Coronary artery (tissue), 2 donors: Measurements from ENCODE around the gene HMCN2.

Experiments used
- DNase-seq: peaks from one replicate; pipeline ENCODE4 v3.0.0-alpha.2; 2017; ENCODE audit warnings: low spot score
- H3K27ac ChIP-seq, 2 donors: fragments of 200-600 bp; sonication (generic); one replicate each; pipeline ENCODE4 v1.5.1; 2016 to 2019
- H3K4me3 ChIP-seq: fragments of 200-600 bp; sonication (generic); 2 replicates; pipeline ENCODE4 v1.5.1; 2016; ENCODE audit warnings: mild to moderate bottlenecking, moderate library complexity
- TF ChIP-seq, protein P1 (sequence below): fragments of 200-600 bp; sonication (generic); IDR thresholded peaks from one replicate; pipeline ENCODE4 v1.5.1; 2019; ENCODE audit warnings: antibody characterized with exemption

Gene HMCN2

DNA sequence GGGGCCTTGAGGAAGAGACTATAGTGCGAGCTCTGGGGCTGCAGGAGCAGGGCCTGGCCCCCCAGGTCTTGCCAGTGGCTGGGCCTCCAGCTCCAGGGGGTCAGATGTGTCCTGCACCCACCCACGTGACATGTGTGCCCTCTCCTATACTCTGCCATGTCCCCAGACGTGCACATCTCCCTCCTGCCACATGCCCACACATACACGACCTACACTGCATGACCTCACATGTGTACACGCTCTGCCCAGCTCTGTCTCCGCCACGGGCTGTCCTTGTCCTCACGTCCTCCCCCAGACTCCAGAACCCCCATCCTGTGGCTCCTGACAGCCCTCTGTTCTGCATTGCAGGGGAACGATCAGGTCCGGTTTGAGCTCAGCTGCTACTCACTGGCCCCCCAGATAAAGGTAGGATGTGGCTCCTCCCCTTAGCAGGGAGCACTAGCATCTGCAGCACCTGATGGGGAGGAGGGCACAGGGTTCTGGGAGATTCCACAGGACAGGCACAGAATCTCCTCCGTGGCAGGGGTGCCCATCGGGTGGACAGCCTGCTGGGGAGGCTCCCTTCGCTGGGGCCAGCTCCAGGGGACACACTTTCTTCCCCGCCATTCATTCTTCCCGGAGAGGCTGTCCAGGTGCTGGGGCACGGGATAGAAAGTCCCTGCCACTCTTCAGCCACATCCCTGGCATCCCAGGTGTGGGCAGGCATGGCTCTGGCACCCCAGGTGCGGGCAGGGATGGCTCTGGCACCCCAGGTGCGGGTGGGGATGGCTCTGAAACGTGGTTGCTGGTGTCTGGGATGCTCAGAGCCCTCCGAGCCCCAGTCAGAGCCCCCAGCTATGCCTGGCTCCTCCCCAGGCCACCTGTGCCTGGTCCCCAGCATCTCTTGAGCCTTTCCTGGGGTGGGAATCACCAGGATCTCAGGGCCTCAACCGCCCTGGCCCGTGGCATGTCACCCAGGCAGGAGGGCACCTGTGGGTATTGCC lies 198.5 kb downstream of the HMCN2 start:
- no peak overlapping the region for H3K4me3 ChIP-seq
- TF ChIP-seq, protein P1, sequence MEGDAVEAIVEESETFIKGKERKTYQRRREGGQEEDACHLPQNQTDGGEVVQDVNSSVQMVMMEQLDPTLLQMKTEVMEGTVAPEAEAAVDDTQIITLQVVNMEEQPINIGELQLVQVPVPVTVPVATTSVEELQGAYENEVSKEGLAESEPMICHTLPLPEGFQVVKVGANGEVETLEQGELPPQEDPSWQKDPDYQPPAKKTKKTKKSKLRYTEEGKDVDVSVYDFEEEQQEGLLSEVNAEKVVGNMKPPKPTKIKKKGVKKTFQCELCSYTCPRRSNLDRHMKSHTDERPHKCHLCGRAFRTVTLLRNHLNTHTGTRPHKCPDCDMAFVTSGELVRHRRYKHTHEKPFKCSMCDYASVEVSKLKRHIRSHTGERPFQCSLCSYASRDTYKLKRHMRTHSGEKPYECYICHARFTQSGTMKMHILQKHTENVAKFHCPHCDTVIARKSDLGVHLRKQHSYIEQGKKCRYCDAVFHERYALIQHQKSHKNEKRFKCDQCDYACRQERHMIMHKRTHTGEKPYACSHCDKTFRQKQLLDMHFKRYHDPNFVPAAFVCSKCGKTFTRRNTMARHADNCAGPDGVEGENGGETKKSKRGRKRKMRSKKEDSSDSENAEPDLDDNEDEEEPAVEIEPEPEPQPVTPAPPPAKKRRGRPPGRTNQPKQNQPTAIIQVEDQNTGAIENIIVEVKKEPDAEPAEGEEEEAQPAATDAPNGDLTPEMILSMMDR, result no peak
- no peak overlapping the region for H3K27ac ChIP-seq
- DNase-seq, result no peak

GRCh38 chr9:130465383-130466096 lies 200.0 kb downstream of the HMCN2 start:
- TF ChIP-seq, protein P1, result no peak
- no peak for DNase-seq

DNA sequence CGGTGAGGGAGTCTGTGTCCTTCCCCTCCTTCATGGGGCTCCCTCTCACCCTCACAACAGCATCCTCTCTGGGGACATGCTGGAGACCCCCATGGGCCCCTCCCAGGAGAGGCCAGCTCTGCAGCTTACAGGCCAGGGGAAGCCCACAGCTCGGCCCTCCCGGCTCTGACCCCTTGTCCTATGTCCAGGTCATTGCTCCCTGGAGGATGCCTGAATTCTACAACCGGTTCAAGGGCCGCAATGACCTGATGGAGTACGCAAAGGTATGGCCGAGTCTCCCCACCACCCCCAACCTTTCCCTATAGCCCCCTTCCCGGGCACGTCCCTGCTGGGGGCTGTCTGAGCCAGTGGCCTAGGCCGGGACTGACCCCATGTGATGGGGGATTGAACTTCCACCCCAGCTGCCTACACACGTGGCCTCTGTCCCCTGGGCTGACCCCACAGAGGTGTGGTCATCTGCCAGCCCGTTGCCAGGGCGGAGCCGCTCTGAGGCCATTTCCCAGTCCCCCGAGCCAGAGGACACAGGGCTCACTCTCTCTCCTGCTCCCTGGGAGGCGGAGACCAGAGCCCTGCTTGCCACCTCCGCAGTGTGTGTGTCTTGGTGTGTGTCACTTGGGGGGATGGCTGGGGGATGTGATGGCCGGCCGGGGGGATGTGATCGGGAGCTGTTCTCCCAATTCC lies 201.1 kb downstream of the HMCN2 start:
- TF ChIP-seq, protein P1, result no peak
- Histone ChIP-seq H3K4me3 (no peak overlapping the region), H3K27ac (no peak overlapping the region)
- no peak for DNase-seq

More at GRCh38 chr9:130465383-130466096, 200.0 kb downstream of the HMCN2 start:
- no peak overlapping the region for H3K27ac ChIP-seq
- H3K4me3 ChIP-seq, result no peak overlapping the region

DNA sequence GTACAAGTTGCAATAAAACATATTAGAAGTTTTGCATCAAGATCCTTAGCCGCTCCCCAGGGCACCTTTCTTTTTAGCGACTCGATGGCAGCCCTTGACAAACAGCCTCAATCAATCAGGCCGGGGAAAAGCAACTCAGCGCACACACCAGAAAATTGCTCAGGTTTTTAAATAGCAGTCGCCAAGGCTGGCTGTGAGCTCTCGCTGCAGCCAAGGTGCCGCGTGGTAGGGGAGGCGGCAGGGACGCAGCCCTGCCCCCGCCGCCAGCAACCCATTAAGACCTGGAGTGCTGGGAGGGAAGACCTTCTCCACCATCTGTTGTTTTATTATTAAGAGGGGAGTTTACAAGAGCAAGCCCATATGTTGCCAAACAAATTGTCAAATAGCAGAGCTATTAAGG lies 201.8 kb downstream of the HMCN2 start:
- H3K4me3 ChIP-seq, result no peak overlapping the region
- TF ChIP-seq, protein P1, result no peak
- H3K27ac ChIP-seq, result no peak overlapping the region
- DNase-seq, result no peak

DNA sequence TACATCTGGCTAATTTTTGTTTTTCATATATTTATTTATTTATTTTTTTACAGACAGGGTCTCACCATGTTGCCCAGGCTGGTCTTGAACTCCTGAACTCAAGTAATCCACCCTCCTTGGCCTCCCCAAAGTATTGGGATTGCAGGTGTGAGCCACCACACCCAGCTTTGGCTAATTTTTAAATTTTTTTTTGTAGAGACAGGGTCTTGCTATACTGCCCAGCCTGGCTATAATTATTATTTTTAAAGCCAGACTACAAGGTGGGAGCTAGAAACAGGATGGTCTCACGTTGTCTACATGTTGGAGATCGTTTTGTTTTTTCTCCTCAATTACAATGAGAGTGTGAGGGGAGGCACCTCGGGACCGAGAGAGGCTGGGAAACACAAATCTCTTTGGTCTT lies 203.0 kb downstream of the HMCN2 start:
- Histone ChIP-seq H3K27ac (no peak overlapping the region), H3K4me3 (no peak overlapping the region)
- TF ChIP-seq, protein P1, result no peak
- DNase-seq, result no peak

- Histone ChIP-seq H3K27ac (no peak overlapping the region), H3K4me3 (no peak overlapping the region)
- no peak for DNase-seq
- TF ChIP-seq, protein P1, result no peak
Observed at GRCh38 chr9:130470269-130470668, 204.7 kb downstream of the HMCN2 start.
